ENCODE results near the gene FAM124A.

FAM124A gene, protein sequence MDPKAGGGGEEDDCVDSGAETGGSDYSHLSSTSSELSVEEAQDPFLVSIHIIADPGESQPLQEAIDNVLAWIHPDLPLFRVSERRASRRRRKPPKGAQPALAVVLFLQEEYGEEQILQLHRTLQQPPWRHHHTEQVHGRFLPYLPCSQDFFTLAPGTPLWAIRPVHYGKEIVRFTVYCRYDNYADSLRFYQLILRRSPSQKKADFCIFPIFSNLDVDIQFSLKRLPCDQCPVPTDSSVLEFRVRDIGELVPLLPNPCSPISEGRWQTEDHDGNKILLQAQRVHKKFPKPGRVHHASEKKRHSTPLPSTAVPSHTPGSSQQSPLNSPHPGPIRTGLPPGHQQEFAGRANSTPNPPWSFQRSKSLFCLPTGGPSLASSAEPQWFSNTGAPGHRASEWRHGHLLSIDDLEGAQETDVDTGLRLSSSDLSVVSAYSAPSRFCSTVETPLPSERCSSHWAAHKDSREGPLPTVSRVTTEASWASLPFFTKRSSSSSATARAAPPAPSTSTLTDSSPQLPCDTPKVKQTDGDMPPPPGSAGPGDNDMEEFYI

DNA sequence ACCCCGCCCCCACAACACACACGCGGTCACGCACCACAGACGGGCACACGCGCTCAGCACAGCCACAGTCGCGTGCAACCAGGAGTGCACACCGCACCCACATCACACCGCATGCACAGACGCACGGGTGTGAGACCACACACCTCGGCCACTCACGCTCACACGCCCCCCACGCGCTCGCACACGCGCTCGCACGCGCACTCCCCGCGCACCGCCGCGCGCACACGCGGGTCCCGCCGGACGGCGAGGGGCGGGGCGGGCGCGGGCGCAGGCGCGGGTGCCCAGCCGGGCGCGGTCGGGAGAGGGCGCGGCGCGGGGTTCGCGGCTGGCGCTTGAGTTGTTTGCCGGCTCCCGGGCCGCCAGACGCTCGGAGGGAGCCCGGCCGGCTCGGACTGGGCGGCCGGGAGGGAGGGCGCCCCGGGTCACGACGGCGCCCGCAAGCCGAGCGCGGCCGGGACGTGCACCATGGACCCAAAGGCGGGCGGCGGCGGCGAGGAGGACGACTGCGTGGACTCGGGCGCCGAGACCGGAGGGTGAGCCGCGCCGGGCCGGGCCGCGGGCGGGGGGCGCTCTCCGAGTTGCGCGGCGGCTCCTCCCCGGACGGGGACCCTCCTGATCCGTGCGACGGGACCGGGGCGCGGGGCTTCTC is at the start of gene FAM124A:
Gene FAM124A (plus strand): TSS at position 362 of the 649 bp plus-strand sequence. CDS start 104 bp downstream, at position 466.
- peak within 1 kb of the TSS; percentile 49 for H3K4me2 ChIP-seq
- no peaks in the 10 kb centered on the region for H3K79me2 ChIP-seq (ENCODE audit: insufficient read depth, low read depth)
- peak within 1 kb of the TSS; percentile 76 for H3K9ac ChIP-seq
- no peaks in the 10 kb centered on the region for H3K4me1 ChIP-seq (ENCODE audit: low read depth, poor library complexity, severe bottlenecking)
- no peaks in the 10 kb centered on the region for H3K27me3 ChIP-seq (ENCODE audit: insufficient read depth, low read depth)
- H3K27ac ChIP-seq = no peak within 1 kb of the TSS
- H3K4me3 ChIP-seq (IDR thresholded peaks at IDR 0.05; ENCODE audit: insufficient read depth, low read depth, low read length) = no peak within 1 kb of the TSS
- no peaks in the 10 kb centered on the region for H3K36me3 ChIP-seq (ENCODE audit: insufficient read depth)
- TF ChIP-seq, protein P1, sequence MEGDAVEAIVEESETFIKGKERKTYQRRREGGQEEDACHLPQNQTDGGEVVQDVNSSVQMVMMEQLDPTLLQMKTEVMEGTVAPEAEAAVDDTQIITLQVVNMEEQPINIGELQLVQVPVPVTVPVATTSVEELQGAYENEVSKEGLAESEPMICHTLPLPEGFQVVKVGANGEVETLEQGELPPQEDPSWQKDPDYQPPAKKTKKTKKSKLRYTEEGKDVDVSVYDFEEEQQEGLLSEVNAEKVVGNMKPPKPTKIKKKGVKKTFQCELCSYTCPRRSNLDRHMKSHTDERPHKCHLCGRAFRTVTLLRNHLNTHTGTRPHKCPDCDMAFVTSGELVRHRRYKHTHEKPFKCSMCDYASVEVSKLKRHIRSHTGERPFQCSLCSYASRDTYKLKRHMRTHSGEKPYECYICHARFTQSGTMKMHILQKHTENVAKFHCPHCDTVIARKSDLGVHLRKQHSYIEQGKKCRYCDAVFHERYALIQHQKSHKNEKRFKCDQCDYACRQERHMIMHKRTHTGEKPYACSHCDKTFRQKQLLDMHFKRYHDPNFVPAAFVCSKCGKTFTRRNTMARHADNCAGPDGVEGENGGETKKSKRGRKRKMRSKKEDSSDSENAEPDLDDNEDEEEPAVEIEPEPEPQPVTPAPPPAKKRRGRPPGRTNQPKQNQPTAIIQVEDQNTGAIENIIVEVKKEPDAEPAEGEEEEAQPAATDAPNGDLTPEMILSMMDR (conservative IDR thresholded peaks at IDR 0.05; ENCODE audit: low read depth, low read length) = no peak; the same call in 1 of the 2 replicates
- H2AFZ ChIP-seq (ENCODE audit: low read depth) = peak within 1 kb of the TSS; percentile 91
- H4K20me1 ChIP-seq (ENCODE audit: insufficient read depth) = no peaks in the 10 kb centered on the region

DNA sequence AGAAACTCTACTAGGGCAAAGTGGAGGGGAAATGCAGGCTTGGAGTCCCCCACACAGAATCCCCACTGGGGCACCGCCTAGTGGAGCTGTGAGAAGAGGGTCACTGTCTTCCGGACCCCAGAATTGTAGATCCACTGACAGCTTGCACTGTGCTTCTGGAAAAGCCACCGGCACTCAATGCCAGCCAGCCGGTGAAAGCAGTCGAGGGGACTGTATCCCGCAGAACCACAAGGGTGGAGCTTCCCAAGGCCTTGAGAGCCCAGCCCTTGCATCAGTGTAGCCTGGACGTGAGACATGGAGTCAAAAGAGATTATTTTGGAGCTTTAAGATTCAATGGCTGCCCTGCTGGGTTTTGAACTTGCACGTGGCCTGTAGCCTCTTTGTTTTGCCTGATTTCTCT is 47.2 kb upstream of the FAM124A start:
- H3K9ac ChIP-seq = no peak overlapping the region
- H4K20me1 ChIP-seq (ENCODE audit: insufficient read depth) = no peaks in the 10 kb centered on the region
- H3K4me3 ChIP-seq (IDR thresholded peaks at IDR 0.05; ENCODE audit: insufficient read depth, low read depth, low read length) = no peak overlapping the region
- H3K4me2 ChIP-seq = no peak overlapping the region
- no peaks in the 10 kb centered on the region for H3K27me3 ChIP-seq (ENCODE audit: insufficient read depth, low read depth)
- no peak overlapping the region for H2AFZ ChIP-seq (ENCODE audit: low read depth)
- no peaks in the 10 kb centered on the region for H3K36me3 ChIP-seq (ENCODE audit: insufficient read depth)
- no peaks in the 10 kb centered on the region for H3K4me1 ChIP-seq (ENCODE audit: low read depth, poor library complexity, severe bottlenecking)
- H3K27ac ChIP-seq = no peak overlapping the region
- TF ChIP-seq, protein P1 (conservative IDR thresholded peaks at IDR 0.05; ENCODE audit: low read depth, low read length) = no peak
- no peaks in the 10 kb centered on the region for H3K79me2 ChIP-seq (ENCODE audit: insufficient read depth, low read depth)

DNA sequence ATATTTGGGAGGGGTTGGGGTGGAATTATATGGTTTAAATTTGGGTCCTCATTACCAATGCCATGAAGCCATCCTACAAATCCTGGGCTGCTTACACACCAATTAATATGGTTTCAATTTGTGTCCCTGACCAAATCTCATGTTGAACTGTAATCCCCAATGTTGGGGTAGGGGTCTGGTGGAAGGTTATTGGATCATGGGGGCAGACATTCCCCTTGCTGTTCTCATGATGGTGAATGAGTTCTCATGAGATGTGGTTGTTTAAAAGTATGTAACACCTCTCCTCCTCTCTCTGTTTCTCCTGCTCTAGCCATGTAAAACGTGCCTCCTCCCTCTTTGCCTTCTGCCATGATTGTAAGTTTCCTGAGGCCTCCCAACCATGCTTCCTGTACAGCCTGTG is 46.6 kb upstream of the FAM124A start:
- no peak overlapping the region for H3K9ac ChIP-seq
- H4K20me1 ChIP-seq (ENCODE audit: insufficient read depth) = no peaks in the 10 kb centered on the region
- TF ChIP-seq, protein P1 (conservative IDR thresholded peaks at IDR 0.05; ENCODE audit: low read depth, low read length) = no peak
- no peak overlapping the region for H3K4me3 ChIP-seq (IDR thresholded peaks at IDR 0.05; ENCODE audit: insufficient read depth, low read depth, low read length)
- H3K79me2 ChIP-seq (ENCODE audit: insufficient read depth, low read depth) = no peaks in the 10 kb centered on the region
- H3K4me1 ChIP-seq (ENCODE audit: low read depth, poor library complexity, severe bottlenecking) = no peaks in the 10 kb centered on the region
- H3K27ac ChIP-seq = no peak overlapping the region
- no peaks in the 10 kb centered on the region for H3K36me3 ChIP-seq (ENCODE audit: insufficient read depth)
- no peak overlapping the region for H2AFZ ChIP-seq (ENCODE audit: low read depth)
- H3K4me2 ChIP-seq = no peak overlapping the region
- H3K27me3 ChIP-seq (ENCODE audit: insufficient read depth, low read depth) = no peaks in the 10 kb centered on the region

DNA sequence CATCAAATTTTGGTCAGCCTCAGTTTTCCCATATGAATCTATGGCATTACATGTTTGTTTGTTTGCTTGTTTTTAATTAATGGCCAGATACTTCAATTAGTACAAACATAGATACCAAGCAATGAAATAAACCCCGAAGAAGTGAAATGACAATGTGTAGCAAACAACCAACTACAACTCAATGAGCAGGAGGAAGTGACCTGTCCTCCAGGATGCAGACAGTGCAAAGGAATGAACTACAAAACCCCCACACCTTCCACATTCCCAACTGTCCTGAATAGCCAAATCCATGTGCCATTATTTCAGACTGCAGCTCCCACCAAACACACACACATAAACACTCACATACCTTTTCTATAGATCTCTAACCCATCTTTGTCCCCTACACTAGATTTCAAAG is 45.0 kb upstream of the FAM124A start:
- Histone ChIP-seq H3K4me1 (ENCODE audit: low read depth, poor library complexity, severe bottlenecking) (no peaks in the 10 kb centered on the region), H3K36me3 (ENCODE audit: insufficient read depth) (no peaks in the 10 kb centered on the region), H3K79me2 (ENCODE audit: insufficient read depth, low read depth) (no peaks in the 10 kb centered on the region), H3K4me3 (IDR thresholded peaks at IDR 0.05; ENCODE audit: insufficient read depth, low read depth, low read length) (no peak overlapping the region), H3K4me2 (no peak overlapping the region), H2AFZ (ENCODE audit: low read depth) (no peak overlapping the region), H3K27me3 (ENCODE audit: insufficient read depth, low read depth) (no peaks in the 10 kb centered on the region), H3K27ac (no peak overlapping the region), H3K9ac (no peak overlapping the region), H4K20me1 (ENCODE audit: insufficient read depth) (no peaks in the 10 kb centered on the region)
- TF ChIP-seq, protein P1 (conservative IDR thresholded peaks at IDR 0.05; ENCODE audit: low read depth, low read length) = no peak

All from KMS-11 (cell line).